HepG2 (cell line): ENCODE results near the gene PGP. TPM values are rescaled to one million over a fixed set of nuclear protein-coding genes. Genes with fewer than 3 reads are reported as not detected.

Experiments
- CBX2 ChIP-seq, 2 experiments: fragments of 200-600 bp in 1 of 2; sonication (generic); formaldehyde crosslinking in 1 of 2; IDR thresholded peaks; 2 replicates each; pipeline versions ENCODE4 v1.7.0 to v1.8.1; 2018 to 2022; ENCODE audit warnings: low read depth in 2 of 2, low read length in 1 of 2, mild to moderate bottlenecking in 1 of 2, missing genetic modification reagents in 1 of 2
- ELF1 ChIP-seq: sonication (generic); formaldehyde crosslinking; IDR thresholded peaks from 2 replicates; pipeline ENCODE4 v1.4.0; 2020; ENCODE audit warnings: missing genetic modification reagents
- MEIS2 ChIP-seq: sonication (generic); formaldehyde crosslinking; IDR thresholded peaks from 2 replicates; pipeline ENCODE4 v1.9.0; 2021; ENCODE audit warnings: mild to moderate bottlenecking, missing genetic modification reagents
- MYC ChIP-seq: sonication (generic); formaldehyde crosslinking; IDR thresholded peaks from 2 replicates; pipeline ENCODE4 v1.9.0; 2021; ENCODE audit warnings: missing genetic modification reagents, borderline replicate concordance
- SMARCC2 ChIP-seq: fragments of 450-650 bp; IDR thresholded peaks from 2 replicates; pipeline ENCODE4 v1.6.1; 2017; ENCODE audit warnings: antibody characterized with exemption, mild to moderate bottlenecking
- THYN1 ChIP-seq: sonication (generic); formaldehyde crosslinking; IDR thresholded peaks from 2 replicates; pipeline ENCODE4 v1.8.1; 2023; ENCODE audit warnings: low read depth, mild to moderate bottlenecking, moderate library complexity, missing genetic modification reagents, borderline replicate concordance
- ZBTB20 ChIP-seq: sonication (generic); formaldehyde crosslinking; IDR thresholded peaks from 2 replicates; pipeline ENCODE4 v1.8.1; 2023; ENCODE audit warnings: missing genetic modification reagents, low read depth, mild to moderate bottlenecking, borderline replicate concordance
- ZNF337 ChIP-seq: sonication (generic); formaldehyde crosslinking; IDR thresholded peaks from 2 replicates; pipeline ENCODE4 v1.5.1; 2020; ENCODE audit warnings: missing genetic modification reagents, low read depth, mild to moderate bottlenecking, borderline replicate concordance
- ZNF83 ChIP-seq: sonication (generic); formaldehyde crosslinking; IDR thresholded peaks from 2 replicates; pipeline ENCODE4 v1.4.0; 2020; ENCODE audit warnings: missing genetic modification reagents, mild to moderate bottlenecking, borderline replicate concordance
- ZNF879 ChIP-seq: sonication (generic); formaldehyde crosslinking; IDR thresholded peaks from 2 replicates; pipeline ENCODE4 v1.8.1; 2023; ENCODE audit warnings: missing genetic modification reagents
- polyA plus RNA-seq, 8 experiments: library from polyadenylated mRNA; depleted of rRNA in 3 of 8; stranded (reverse) in 7 of 8; unstranded in 1 of 8; fragments of >200 nt; fragmentation: Illumina TruSeq in 4 of 8; extraction: Trizol in 4 of 8; gene quantifications; 2 replicates each; pipeline versions ENCODE4 v1.2.1 to v1.2.3, GENCODE V29; 2011 to 2016; ENCODE audit warnings: low read depth in 4 of 8, missing spikeins in 1 of 8, mixed read lengths in 1 of 8; ENCODE audit not compliant: insufficient read depth in 1 of 8
- total RNA-seq, 5 experiments: library from RNA; depleted of rRNA; stranded (reverse); fragments of >200 nt; fragmentation: Illumina TruSeq; extraction: Trizol; gene quantifications; 2 replicates each; pipeline ENCODE4 v1.2.3, GENCODE V29; 2016; ENCODE audit warnings: low read depth in 1 of 5
- TF ChIP-seq, protein P1 (sequence below): IDR thresholded peaks from 2 replicates; pipeline ENCODE4 v1.6.1; 2016; ENCODE audit warnings: low read depth, control low read depth
- TF ChIP-seq, protein P2 (sequence below): sonication (generic); formaldehyde crosslinking; IDR thresholded peaks from 2 replicates; pipeline ENCODE4 v1.4.0; 2020; ENCODE audit warnings: missing genetic modification reagents
- TF ChIP-seq, protein P3 (sequence below): sonication (generic); formaldehyde crosslinking; IDR thresholded peaks from 2 replicates; pipeline ENCODE4 v1.5.0; 2020; ENCODE audit warnings: mild to moderate bottlenecking, missing genetic modification reagents, borderline replicate concordance
- TF ChIP-seq, protein P4 (sequence below): sonication (generic); formaldehyde crosslinking; IDR thresholded peaks from 2 replicates; pipeline ENCODE4 v1.4.0; 2020; ENCODE audit warnings: mild to moderate bottlenecking, low read depth, missing genetic modification reagents

PGP gene
- total and polyA plus RNA-seq, 2 of the 13 experiments (the other 11 are each of a cell fraction or from before 2014, with no cell fraction given): 7.3 to 18.3 TPM

DNA sequence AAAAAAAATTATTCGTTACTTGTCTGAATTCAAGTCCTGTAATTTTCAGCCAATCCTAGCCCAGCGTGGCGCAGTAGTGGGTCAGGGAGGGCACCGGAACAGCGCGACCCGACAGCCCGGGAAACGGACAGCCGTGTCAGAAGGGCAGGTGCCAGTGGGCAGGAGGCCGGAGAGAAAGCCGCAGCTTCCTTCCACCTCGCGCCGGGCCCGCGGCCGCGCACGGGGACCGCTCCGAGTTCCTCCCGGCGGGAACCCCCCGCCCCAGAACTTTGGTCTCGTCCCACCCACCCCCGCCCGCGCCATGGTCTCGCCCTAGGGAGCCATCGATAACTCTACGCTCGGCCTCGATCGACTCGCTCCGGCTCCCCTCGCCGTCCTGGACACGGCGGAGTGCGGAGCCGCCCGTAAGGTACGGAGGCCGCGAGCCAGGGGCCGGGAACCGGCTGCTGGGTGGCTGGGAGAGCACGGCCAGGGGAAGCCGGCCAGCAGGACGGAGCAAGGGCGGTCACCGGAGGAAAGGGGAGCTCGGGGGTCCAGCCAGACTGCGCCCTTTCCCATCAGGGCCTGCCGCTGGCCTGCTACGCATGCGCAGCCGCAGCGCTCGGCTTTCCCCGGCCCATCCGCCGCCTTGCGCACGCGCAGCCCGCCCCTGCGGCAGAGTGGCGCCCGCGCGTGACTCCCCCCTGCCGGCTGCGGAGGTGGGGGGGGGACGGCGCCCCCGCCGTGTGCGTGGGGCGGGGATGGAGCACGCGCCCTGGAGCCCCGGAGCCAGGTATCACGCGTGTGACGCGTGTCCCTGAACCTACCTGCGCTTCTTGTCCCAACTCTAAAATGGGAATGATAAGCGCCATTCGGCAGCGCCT is 9.3 kb downstream of the PGP start, which contains the start of gene MLST8 (continued):
- TF ChIP-seq, protein P1, sequence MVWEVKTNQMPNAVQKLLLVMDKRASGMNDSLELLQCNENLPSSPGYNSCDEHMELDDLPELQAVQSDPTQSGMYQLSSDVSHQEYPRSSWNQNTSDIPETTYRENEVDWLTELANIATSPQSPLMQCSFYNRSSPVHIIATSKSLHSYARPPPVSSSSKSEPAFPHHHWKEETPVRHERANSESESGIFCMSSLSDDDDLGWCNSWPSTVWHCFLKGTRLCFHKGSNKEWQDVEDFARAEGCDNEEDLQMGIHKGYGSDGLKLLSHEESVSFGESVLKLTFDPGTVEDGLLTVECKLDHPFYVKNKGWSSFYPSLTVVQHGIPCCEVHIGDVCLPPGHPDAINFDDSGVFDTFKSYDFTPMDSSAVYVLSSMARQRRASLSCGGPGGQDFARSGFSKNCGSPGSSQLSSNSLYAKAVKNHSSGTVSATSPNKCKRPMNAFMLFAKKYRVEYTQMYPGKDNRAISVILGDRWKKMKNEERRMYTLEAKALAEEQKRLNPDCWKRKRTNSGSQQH: 0 out of 2 replicates have a peak, but pooled peaks have one; percentile 88
- TF ChIP-seq SMARCC2 (no peak), ELF1 (CRISPR knock-in tag) (peak; percentile 62), MEIS2 (CRISPR knock-in tag) (no peak; the same call in none of the 2 replicates), ZNF83 (CRISPR knock-in tag) (no peak; the same call in 1 of the 2 replicates), MYC (CRISPR knock-in tag) (peak; percentile 57), CBX2 (IDR thresholded peaks at IDR 0.05; ENCODE audit: low read depth, low read length) (no peak), CBX2 (CRISPR knock-in tag; IDR thresholded peaks at IDR 0.05; ENCODE audit: low read depth) (no peak), ZBTB20 (CRISPR knock-in tag) (no peak), ZNF879 (CRISPR knock-in tag) (peak; percentile 74; the same call in 1 of the 2 replicates), THYN1 (CRISPR knock-in tag) (peak; percentile 57; the same call in 1 of the 2 replicates), ZNF337 (no peak; the same call in 1 of the 2 replicates)
- TF ChIP-seq, protein P2, sequence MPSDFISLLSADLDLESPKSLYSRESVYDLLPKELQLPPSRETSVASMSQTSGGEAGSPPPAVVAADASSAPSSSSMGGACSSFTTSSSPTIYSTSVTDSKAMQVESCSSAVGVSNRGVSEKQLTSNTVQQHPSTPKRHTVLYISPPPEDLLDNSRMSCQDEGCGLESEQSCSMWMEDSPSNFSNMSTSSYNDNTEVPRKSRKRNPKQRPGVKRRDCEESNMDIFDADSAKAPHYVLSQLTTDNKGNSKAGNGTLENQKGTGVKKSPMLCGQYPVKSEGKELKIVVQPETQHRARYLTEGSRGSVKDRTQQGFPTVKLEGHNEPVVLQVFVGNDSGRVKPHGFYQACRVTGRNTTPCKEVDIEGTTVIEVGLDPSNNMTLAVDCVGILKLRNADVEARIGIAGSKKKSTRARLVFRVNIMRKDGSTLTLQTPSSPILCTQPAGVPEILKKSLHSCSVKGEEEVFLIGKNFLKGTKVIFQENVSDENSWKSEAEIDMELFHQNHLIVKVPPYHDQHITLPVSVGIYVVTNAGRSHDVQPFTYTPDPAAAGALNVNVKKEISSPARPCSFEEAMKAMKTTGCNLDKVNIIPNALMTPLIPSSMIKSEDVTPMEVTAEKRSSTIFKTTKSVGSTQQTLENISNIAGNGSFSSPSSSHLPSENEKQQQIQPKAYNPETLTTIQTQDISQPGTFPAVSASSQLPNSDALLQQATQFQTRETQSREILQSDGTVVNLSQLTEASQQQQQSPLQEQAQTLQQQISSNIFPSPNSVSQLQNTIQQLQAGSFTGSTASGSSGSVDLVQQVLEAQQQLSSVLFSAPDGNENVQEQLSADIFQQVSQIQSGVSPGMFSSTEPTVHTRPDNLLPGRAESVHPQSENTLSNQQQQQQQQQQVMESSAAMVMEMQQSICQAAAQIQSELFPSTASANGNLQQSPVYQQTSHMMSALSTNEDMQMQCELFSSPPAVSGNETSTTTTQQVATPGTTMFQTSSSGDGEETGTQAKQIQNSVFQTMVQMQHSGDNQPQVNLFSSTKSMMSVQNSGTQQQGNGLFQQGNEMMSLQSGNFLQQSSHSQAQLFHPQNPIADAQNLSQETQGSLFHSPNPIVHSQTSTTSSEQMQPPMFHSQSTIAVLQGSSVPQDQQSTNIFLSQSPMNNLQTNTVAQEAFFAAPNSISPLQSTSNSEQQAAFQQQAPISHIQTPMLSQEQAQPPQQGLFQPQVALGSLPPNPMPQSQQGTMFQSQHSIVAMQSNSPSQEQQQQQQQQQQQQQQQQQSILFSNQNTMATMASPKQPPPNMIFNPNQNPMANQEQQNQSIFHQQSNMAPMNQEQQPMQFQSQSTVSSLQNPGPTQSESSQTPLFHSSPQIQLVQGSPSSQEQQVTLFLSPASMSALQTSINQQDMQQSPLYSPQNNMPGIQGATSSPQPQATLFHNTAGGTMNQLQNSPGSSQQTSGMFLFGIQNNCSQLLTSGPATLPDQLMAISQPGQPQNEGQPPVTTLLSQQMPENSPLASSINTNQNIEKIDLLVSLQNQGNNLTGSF: no peak
- TF ChIP-seq, protein P3, sequence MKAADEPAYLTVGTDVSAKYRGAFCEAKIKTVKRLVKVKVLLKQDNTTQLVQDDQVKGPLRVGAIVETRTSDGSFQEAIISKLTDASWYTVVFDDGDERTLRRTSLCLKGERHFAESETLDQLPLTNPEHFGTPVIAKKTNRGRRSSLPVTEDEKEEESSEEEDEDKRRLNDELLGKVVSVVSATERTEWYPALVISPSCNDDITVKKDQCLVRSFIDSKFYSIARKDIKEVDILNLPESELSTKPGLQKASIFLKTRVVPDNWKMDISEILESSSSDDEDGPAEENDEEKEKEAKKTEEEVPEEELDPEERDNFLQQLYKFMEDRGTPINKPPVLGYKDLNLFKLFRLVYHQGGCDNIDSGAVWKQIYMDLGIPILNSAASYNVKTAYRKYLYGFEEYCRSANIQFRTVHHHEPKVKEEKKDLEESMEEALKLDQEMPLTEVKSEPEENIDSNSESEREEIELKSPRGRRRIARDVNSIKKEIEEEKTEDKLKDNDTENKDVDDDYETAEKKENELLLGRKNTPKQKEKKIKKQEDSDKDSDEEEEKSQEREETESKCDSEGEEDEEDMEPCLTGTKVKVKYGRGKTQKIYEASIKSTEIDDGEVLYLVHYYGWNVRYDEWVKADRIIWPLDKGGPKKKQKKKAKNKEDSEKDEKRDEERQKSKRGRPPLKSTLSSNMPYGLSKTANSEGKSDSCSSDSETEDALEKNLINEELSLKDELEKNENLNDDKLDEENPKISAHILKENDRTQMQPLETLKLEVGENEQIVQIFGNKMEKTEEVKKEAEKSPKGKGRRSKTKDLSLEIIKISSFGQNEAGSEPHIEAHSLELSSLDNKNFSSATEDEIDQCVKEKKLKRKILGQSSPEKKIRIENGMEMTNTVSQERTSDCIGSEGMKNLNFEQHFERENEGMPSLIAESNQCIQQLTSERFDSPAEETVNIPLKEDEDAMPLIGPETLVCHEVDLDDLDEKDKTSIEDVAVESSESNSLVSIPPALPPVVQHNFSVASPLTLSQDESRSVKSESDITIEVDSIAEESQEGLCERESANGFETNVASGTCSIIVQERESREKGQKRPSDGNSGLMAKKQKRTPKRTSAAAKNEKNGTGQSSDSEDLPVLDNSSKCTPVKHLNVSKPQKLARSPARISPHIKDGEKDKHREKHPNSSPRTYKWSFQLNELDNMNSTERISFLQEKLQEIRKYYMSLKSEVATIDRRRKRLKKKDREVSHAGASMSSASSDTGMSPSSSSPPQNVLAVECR: peak; percentile 77
- TF ChIP-seq, protein P4, sequence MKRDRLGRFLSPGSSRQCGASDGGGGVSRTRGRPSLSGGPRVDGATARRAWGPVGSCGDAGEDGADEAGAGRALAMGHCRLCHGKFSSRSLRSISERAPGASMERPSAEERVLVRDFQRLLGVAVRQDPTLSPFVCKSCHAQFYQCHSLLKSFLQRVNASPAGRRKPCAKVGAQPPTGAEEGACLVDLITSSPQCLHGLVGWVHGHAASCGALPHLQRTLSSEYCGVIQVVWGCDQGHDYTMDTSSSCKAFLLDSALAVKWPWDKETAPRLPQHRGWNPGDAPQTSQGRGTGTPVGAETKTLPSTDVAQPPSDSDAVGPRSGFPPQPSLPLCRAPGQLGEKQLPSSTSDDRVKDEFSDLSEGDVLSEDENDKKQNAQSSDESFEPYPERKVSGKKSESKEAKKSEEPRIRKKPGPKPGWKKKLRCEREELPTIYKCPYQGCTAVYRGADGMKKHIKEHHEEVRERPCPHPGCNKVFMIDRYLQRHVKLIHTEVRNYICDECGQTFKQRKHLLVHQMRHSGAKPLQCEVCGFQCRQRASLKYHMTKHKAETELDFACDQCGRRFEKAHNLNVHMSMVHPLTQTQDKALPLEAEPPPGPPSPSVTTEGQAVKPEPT (CRISPR knock-in tag): no peak
